PC-9 (cell line): ENCODE data around the gene HERC2.

Source experiments
- EZH2 ChIP-seq: fragments of 200-600 bp; sonication (generic); IDR thresholded peaks from 2 replicates; pipeline ENCODE4 v1.8.0; 2017; ENCODE audit warnings: antibody characterized with exemption, low read depth
- TF ChIP-seq, protein P1 (sequence below): fragments of 200-600 bp; sonication (generic); conservative IDR thresholded peaks from 2 replicates; pipeline ENCODE4 v1.6.1; 2017; ENCODE audit warnings: mixed run types, antibody characterized with exemption, mild to moderate bottlenecking, moderate library complexity

DNA sequence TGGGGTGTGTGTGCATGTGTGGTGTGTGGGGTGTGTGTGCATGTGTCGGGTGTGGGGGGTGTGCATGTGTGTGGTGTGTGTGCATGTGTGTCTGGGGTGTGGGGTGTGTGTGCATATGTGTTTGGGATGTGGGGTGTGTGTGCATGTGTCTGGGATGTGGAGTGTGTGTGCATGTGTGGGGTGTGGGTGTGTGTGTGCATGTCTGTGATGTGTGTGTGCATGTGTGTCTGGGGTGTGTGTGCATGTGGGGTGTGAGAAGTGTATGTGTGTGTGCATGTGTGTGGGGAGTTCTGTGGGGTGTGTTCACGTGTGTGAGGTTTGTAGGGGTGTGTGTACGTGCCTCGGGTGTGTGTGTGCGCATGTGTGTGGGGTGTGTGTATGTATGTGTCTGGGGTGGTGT lies 216.2 kb downstream of the HERC2 start:
- TF ChIP-seq, protein P1, sequence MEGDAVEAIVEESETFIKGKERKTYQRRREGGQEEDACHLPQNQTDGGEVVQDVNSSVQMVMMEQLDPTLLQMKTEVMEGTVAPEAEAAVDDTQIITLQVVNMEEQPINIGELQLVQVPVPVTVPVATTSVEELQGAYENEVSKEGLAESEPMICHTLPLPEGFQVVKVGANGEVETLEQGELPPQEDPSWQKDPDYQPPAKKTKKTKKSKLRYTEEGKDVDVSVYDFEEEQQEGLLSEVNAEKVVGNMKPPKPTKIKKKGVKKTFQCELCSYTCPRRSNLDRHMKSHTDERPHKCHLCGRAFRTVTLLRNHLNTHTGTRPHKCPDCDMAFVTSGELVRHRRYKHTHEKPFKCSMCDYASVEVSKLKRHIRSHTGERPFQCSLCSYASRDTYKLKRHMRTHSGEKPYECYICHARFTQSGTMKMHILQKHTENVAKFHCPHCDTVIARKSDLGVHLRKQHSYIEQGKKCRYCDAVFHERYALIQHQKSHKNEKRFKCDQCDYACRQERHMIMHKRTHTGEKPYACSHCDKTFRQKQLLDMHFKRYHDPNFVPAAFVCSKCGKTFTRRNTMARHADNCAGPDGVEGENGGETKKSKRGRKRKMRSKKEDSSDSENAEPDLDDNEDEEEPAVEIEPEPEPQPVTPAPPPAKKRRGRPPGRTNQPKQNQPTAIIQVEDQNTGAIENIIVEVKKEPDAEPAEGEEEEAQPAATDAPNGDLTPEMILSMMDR, result no peak
- no peak for TF ChIP-seq EZH2
